ENCODE measurements around the gene NLGN1.

GRCh38 chr3:173785004-173785403 lies 387.5 kb downstream of the NLGN1 start:
- no peak for TF ChIP-seq CTCF (IDR thresholded peaks at IDR 0.05; ENCODE audit: low read length)
- TF ChIP-seq EZH2 (IDR thresholded peaks at IDR 0.05; ENCODE audit: borderline replicate concordance, low read length) = no peak

Measured in OCI-LY1 (cell line).